ENCODE results near the gene SDK1. TPM values are rescaled to one million over a fixed set of nuclear protein-coding genes. Genes with fewer than 3 reads are reported as not detected.

SDK1 gene
- total and polyA plus RNA-seq, 2 of the 8 experiments (the other 6 are each of a cell fraction or from before 2014, with no cell fraction given) = 3.3 to 7.2 TPM

- no peak overlapping the region for H3K4me2 ChIP-seq (ENCODE audit: insufficient read depth in 1 of 2, low read depth in 2 of 2, low read length in 2 of 2)
- no peaks in the 10 kb centered on the region for H3K36me3 ChIP-seq (ENCODE audit: control insufficient read depth in 2 of 4, insufficient read depth in 4 of 4, low read length in 3 of 4)
- H3K23ac ChIP-seq (ENCODE audit: insufficient read length) = no peak overlapping the region
- H2AFZ ChIP-seq (ENCODE audit: low read length) = no peak overlapping the region
- no peak overlapping the region for H3K18ac ChIP-seq (ENCODE audit: extremely low read depth, low read length)
- H4K20me1 ChIP-seq (replicated peaks in 1 of 2; ENCODE audit: control insufficient read depth in 1 of 2, insufficient read depth in 2 of 2, low read length in 2 of 2) = no peaks in the 10 kb centered on the region
- no peak overlapping the region for H3K9ac ChIP-seq (replicated peaks in 1 of 4; ENCODE audit: extremely low read depth in 1 of 4, low read depth in 3 of 4, low read length in 3 of 4)
- H3K23me2 ChIP-seq (ENCODE audit: low read depth, low read length) = no peaks in the 10 kb centered on the region
- DNase-seq (ENCODE audit: low read depth in 1 of 2, low spot score in 2 of 2) = no peak
- no peak overlapping the region for H4K8ac ChIP-seq (ENCODE audit: extremely low read depth, insufficient read depth, low read length)
- H2AK5ac ChIP-seq (ENCODE audit: low read depth, low read length) = no peak overlapping the region
- no peak overlapping the region for H2BK12ac ChIP-seq (ENCODE audit: low read depth, low read length)
- H3K27ac ChIP-seq (ENCODE audit: low read depth, low read length) = no peak overlapping the region
- no peak overlapping the region for H2BK5ac ChIP-seq (ENCODE audit: low read depth, low read length)
- CTCF ChIA-PET (ENCODE audit: partially characterized antibody) = interaction anchor here (0.6 kb wide), 1 partner anchor 61 kb away, joined by 3 read pairs; no protein-coding TSS in a partner anchor
- no peaks in the 10 kb centered on the region for H3K79me1 ChIP-seq (ENCODE audit: low read depth, low read length)
- 90% methylated on average over 9 of the region's 9 CpGs; no CpG with 5 or more reads in 1 of the 2 experiments for WGBS, 2 experiments (ENCODE audit: extremely low coverage in 1 of 2, insufficient coverage in 1 of 2, insufficient read length in 1 of 2, insufficient replicate concordance in 2 of 2, low coverage in 1 of 2, low lambda C conversion rate in 2 of 2, missing lambda C conversion rate in 1 of 2)
- H2BK15ac ChIP-seq (ENCODE audit: low read length) = no peak overlapping the region
- no peaks in the 10 kb centered on the region for H3K4me1 ChIP-seq (replicated peaks in 1 of 4; ENCODE audit: control insufficient read depth in 3 of 4, insufficient read depth in 4 of 4, low read length in 3 of 4)
- no peak overlapping the region for H2BK120ac ChIP-seq (replicated peaks; ENCODE audit: low read depth, low read length)
- TF ChIP-seq JUN (IDR thresholded peaks at IDR 0.05; ENCODE audit: low read depth, low read length) (no peak), SP4 (IDR thresholded peaks at IDR 0.05; ENCODE audit: low read length) (no peak), POU5F1 (IDR thresholded peaks at IDR 0.05; ENCODE audit: low read depth, low read length) (no peak), TCF12 (IDR thresholded peaks at IDR 0.05; ENCODE audit: low read depth, low read length) (no peak), EP300 (IDR thresholded peaks at IDR 0.05; ENCODE audit: borderline replicate concordance in 1 of 2, low read depth in 2 of 2, low read length in 2 of 2) (no peak), CREB1 (IDR thresholded peaks at IDR 0.05) (no peak), POLR2AphosphoS5 (IDR thresholded peaks at IDR 0.05; ENCODE audit: low read depth, low read length) (no peak), CBX5 (IDR thresholded peaks at IDR 0.05; ENCODE audit: low read depth, low read length) (no peak)
- H3K4me3 ChIP-seq (ENCODE audit: extremely low read depth in 1 of 4, insufficient read depth in 2 of 4, low read depth in 3 of 4, low read length in 4 of 4) = no peak overlapping the region
- no peaks in the 10 kb centered on the region for H3K27me3 ChIP-seq (replicated peaks in 1 of 4; ENCODE audit: control insufficient read depth in 3 of 4, extremely low read depth in 1 of 4, insufficient read depth in 3 of 4, low read length in 3 of 4)
- no peak overlapping the region for H4K5ac ChIP-seq (ENCODE audit: insufficient read length, low read depth, low read length)
- no peak overlapping the region for H2BK20ac ChIP-seq (ENCODE audit: low read length)
- H3K9me3 ChIP-seq (ENCODE audit: insufficient read depth in 2 of 2, low read depth in 1 of 2, low read length in 1 of 2) = no peaks in the 10 kb centered on the region
- no peak overlapping the region for H4K91ac ChIP-seq (replicated peaks; ENCODE audit: insufficient read length, low read length)
- no peak overlapping the region for H3K56ac ChIP-seq (replicated peaks; ENCODE audit: insufficient read length, low read depth, low read length)
- H3K79me2 ChIP-seq (ENCODE audit: control insufficient read depth in 1 of 2, insufficient read depth in 2 of 2, low read length in 2 of 2) = no peaks in the 10 kb centered on the region
- POLR2A ChIA-PET (ENCODE audit: partially characterized antibody) = no interaction called here
- no peak overlapping the region for H3K4ac ChIP-seq (replicated peaks; ENCODE audit: insufficient read length, low read depth, low read length)
- no peak overlapping the region for H3K14ac ChIP-seq (ENCODE audit: insufficient read length)
- FAIRE-seq = no peak
These were observed 545.7 kb downstream of the SDK1 start for GRCh38 chr7:3846738-3847137.
